ENCODE data around the gene ARSG.
"Not testable (repeated sequence)": the region's sequence is repeated elsewhere in the genome, so short reads cannot be mapped to it uniquely, and the experiment has no call there.

GRCh38 chr17:68259648-68259951 lies 31.7 kb upstream of the ARSG start:
- TF ChIP-seq USF1 (CRISPR knock-in tag; IDR thresholded peaks at IDR 0.05); NR3C1 (CRISPR knock-in tag; conservative IDR thresholded peaks at IDR 0.05; ENCODE audit: low read depth); CTCF (IDR thresholded peaks at IDR 0.05); ZNF121 (CRISPR knock-in tag; IDR thresholded peaks at IDR 0.05); FOXP1 (CRISPR knock-in tag; IDR thresholded peaks at IDR 0.05; ENCODE audit: borderline replicate concordance); ZNF317 (CRISPR knock-in tag; IDR thresholded peaks at IDR 0.05; ENCODE audit: borderline replicate concordance, low read depth); TEAD4 (CRISPR knock-in tag; IDR thresholded peaks at IDR 0.05); ATF2 (CRISPR knock-in tag; IDR thresholded peaks at IDR 0.05; ENCODE audit: borderline replicate concordance, low read depth); USF2 (CRISPR knock-in tag; IDR thresholded peaks at IDR 0.05); CREB1 (CRISPR knock-in tag; IDR thresholded peaks at IDR 0.05); MAX (CRISPR knock-in tag; IDR thresholded peaks at IDR 0.05): not testable (repeated sequence)
